ENCODE measurements around the gene MAG. TPM values are rescaled to one million over a fixed set of nuclear protein-coding genes. Genes with fewer than 3 reads are reported as not detected.
"Not testable (repeated sequence)": the region's sequence is repeated elsewhere in the genome, so short reads cannot be mapped to it uniquely, and the experiment has no call there.

The MAG gene
- total and polyA plus RNA-seq, 3 donors from 2014 or later = 5.4 to 18.4 (median 10.8) TPM

DNA sequence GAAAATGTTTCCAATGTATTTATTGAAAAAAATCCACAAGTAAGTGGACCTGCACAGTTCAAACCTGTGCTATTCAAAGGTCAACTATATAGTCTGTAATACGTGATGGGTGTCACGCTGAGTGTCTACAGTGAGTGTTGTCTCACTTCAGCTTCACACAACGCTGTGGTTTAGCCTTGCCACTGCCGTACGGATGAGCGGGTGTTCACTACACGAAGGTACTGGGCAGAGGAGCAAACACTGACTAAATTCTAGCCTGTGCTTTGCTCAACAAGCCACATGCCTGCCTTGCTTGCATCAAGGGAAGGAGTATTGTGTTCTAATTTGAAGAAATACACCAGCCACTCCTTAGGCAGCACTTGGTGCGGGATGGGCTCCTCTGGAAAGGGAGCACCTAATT, 62.9 kb downstream of the MAG start:
- Histone ChIP-seq H3K36me3 (ENCODE audit: low read depth, missing control alignments) (no peaks in the 10 kb centered on the region), H3K4me1 (no peaks in the 10 kb centered on the region), H3K9me3 (no peaks in the 10 kb centered on the region), H3K27me3 (no peaks in the 10 kb centered on the region), H3K27ac (no peak overlapping the region), H3K4me3 (no peak overlapping the region)
- no peak for TF ChIP-seq CTCF (IDR thresholded peaks at IDR 0.05)
- no peak for TF ChIP-seq POLR2A (IDR thresholded peaks at IDR 0.05)
- intact Hi-C loops (cut with DNase I; ENCODE audit: low total_unique reads) = loop anchor here (10.0 kb wide), 1 partner anchor 140 kb away; the partner anchor contains the start of gene KRTDAP
- no peak for DNase-seq
- WGBS, 2 donors = 90 to 91% methylated on average over 8 of the region's 8 CpGs

GRCh38 chr19:35355791-35356460, 64.0 kb downstream of the MAG start:
- Histone ChIP-seq H3K4me1 (no peaks in the 10 kb centered on the region), H3K9me3 (no peaks in the 10 kb centered on the region), H3K27ac (no peak overlapping the region), H3K36me3 (ENCODE audit: low read depth, missing control alignments) (no peaks in the 10 kb centered on the region), H3K4me3 (no peak overlapping the region), H3K27me3 (no peaks in the 10 kb centered on the region)
- intact Hi-C loops (cut with DNase I; ENCODE audit: low total_unique reads) = loop anchor here (10.0 kb wide), 1 partner anchor 139 kb away; the partner anchor contains the start of gene KRTDAP
- DNase-seq = no peak
- 63 to 69% methylated on average over 6 of the region's 6 CpGs for WGBS, 2 donors
- no peak for TF ChIP-seq POLR2A (IDR thresholded peaks at IDR 0.05)
- TF ChIP-seq CTCF (IDR thresholded peaks at IDR 0.05) = no peak

DNA sequence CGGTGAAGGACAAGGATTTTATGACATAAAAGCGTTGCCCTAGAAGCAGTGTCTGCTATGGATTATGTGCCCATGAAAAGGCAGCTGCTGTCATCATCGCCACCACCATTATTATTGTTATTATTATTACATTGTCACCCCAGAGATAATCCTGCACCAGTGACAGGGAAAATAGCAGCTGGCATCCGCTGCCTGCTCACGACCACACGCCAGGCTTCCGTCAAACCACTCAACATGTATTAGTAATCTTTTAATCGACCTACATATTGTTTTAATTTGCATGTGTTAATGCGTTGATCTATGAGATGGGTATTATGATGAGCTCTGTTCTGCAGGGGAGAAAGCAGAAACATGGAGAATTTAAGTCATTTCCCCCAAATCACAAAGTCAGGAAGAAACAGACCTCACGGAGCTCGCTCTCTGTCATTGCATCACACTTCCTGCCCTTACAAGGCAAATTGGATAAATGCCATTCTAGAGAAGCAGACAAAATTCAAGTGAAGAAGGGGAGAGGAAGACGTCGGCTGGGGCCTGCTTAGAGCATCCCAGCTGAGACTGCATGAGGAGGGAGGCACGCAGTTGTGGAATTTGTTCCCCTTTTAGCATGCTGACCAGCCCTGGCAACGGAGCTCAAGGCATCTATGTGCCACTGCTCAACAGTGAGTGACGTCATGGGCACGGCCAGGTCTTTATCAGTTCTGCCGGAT, 66.1 kb downstream of the MAG start, which contains the start of gene FFAR3:
FFAR3 (plus strand) TSS at position 594 of the 707 bp plus-strand sequence. CDS start 431 bp downstream, outside the sequence.
- H3K4me1 ChIP-seq = no peaks in the 10 kb centered on the region
- H3K27ac ChIP-seq = no peak within 1 kb of the TSS
- WGBS, 2 donors = 68 to 79% methylated on average over 17 to 18 of the region's 18 CpGs
- DNase-seq = peak; percentile 34
- H3K9me3 ChIP-seq = no peaks in the 10 kb centered on the region
- TF ChIP-seq CTCF (IDR thresholded peaks at IDR 0.05) = no peak
- no peak for TF ChIP-seq POLR2A (IDR thresholded peaks at IDR 0.05)
- intact Hi-C loops (cut with DNase I; ENCODE audit: low total_unique reads) = loop anchor here (10.0 kb wide), 1 partner anchor 137 kb away; the partner anchor contains the start of gene KRTDAP
- no peaks in the 10 kb centered on the region for H3K36me3 ChIP-seq (ENCODE audit: low read depth, missing control alignments)
- H3K4me3 ChIP-seq = no peak within 1 kb of the TSS
- no peaks in the 10 kb centered on the region for H3K27me3 ChIP-seq

DNA sequence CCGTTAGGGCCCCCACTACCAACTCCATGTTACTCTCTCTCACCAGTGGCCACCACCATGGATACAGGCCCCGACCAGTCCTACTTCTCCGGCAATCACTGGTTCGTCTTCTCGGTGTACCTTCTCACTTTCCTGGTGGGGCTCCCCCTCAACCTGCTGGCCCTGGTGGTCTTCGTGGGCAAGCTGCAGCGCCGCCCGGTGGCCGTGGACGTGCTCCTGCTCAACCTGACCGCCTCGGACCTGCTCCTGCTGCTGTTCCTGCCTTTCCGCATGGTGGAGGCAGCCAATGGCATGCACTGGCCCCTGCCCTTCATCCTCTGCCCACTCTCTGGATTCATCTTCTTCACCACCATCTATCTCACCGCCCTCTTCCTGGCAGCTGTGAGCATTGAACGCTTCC, 66.9 kb downstream of the MAG start:
- not testable (repeated sequence) for H3K36me3 ChIP-seq (ENCODE audit: low read depth, missing control alignments); H3K27me3 ChIP-seq; DNase-seq; H3K4me3 ChIP-seq; H3K27ac ChIP-seq; H3K4me1 ChIP-seq; H3K9me3 ChIP-seq
- intact Hi-C loops (cut with DNase I; ENCODE audit: low total_unique reads) = loop anchor here (10.0 kb wide), 1 partner anchor 136 kb away; the partner anchor contains the start of gene KRTDAP
- WGBS, 2 donors = no CpG with 5 or more reads among the region's 16 CpGs

- intact Hi-C loops (cut with DNase I; ENCODE audit: low total_unique reads) = loop anchor here (10.0 kb wide), 1 partner anchor 135 kb away; the partner anchor contains the start of gene KRTDAP
These were observed 67.4 kb downstream of the MAG start for GRCh38 chr19:35359395-35359794.

GRCh38 chr19:35360081-35360480, 68.1 kb downstream of the MAG start:
- H3K27me3 ChIP-seq; H3K9me3 ChIP-seq; H3K4me1 ChIP-seq; H3K4me3 ChIP-seq; H3K36me3 ChIP-seq (ENCODE audit: low read depth, missing control alignments); intact Hi-C loops (cut with DNase I; ENCODE audit: low total_unique reads); H3K27ac ChIP-seq; DNase-seq: not testable (repeated sequence)
- 100% methylated on average over 4 of the region's 5 CpGs; no CpG with 5 or more reads in 1 of the 2 donors for WGBS, 2 donors

More at GRCh38 chr19:35359395-35359794, 67.4 kb downstream of the MAG start:
- not testable (repeated sequence) for DNase-seq; H3K27me3 ChIP-seq; H3K4me1 ChIP-seq; H3K4me3 ChIP-seq; H3K9me3 ChIP-seq; H3K27ac ChIP-seq; H3K36me3 ChIP-seq (ENCODE audit: low read depth, missing control alignments)
- 85 to 91% methylated on average over 15 to 16 of the region's 21 CpGs for WGBS, 2 donors
